Measurements from ENCODE around the gene GYPC.
"Not testable (repeated sequence)": the region's sequence is repeated elsewhere in the genome, so short reads cannot be mapped to it uniquely, and the experiment has no call there.

The GYPC gene

DNA sequence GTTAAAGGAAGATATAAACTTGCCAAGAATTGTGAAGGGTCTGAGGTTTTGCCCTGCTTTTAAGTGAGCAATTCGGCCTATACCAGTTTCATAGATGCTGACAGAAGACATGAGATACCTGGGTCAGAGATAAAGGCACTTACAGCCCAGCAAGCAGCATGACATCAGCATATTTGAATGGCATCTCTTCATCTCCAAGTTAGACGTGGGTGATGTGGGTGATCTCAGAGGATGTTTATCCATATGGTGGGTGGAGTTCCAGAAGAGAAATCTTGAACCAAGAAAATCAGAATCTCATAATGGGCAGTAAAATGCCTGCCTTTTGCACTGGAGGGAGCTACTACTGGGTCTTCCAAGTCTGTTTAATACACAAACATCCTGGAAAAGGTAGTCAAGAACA lies 44.7 kb downstream of the GYPC start:
- no peak for DNase-seq

DNA sequence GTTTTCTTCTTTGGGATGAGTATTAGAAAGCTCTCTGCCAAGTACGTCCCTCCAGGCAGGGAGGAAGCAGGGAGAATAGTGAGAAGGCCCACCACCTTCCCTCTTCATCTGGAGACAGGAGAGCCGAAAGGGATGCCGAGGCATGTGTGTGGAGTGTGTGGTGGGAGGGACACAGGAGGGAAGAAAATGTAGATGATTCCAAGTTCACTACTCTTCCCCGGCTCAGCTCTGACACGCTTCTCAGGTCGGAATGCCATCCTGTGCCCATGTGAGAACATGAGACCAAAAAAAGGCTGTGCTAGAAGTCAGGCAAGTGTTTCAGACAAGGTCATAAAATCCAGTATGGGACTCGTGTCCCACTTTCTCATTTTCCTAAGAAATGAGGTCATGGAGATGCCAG lies 47.4 kb downstream of the GYPC start:
- no peak for DNase-seq

DNA sequence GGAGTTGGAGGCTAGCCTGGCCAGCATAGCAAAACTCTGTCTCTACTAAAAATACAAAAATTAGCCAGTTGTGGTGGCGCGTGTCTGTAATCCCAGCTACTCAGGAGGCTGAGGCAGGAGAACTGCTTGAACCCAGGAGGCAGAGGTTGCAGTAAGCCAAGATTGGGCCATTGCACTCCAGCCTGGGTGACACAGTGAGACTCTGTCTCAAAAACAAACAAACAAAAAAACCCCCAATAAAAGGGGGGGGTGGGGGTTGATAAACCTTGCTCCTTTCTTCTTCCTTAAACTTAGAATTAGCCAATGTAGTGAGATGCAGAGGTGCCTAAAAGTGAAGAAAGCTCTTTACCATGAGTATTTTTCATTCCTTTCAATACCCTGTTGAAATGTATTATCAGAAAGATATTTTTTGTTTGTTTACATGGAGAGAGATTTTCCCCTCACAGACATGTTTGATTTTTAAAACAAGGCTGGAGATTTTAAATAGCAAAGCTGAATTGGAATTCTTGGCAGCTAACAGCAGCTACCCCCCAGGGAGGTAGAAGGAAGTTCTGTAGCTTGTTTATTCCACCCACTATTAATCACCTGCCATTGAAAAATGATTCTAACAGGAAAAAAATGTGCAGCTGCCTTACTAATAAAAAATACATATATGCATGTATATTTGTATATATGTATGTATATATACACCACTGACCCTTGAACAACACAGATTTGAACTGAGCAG lies 48.6 kb downstream of the GYPC start:
- DNase-seq = no peak

DNA sequence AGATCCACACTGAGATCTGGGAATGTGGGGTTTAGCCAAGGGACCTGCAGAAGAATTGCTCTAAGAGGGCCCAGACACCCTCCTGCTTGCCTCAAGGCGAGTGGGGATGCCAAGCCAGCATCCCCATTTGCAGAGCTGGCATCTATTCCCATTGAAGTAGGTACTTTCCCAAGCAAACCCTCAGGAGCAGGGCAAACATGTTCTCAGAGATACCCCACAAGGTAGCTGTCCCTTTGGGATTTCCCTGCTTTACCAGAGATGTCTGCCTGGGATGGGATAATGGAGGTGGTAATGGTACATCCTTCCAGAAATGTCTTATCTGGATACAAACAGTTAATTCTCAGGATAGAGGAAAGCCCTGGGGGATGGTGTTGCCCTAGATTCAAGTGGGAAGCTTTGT lies 51.2 kb downstream of the GYPC start:
- no peak for DNase-seq

DNA sequence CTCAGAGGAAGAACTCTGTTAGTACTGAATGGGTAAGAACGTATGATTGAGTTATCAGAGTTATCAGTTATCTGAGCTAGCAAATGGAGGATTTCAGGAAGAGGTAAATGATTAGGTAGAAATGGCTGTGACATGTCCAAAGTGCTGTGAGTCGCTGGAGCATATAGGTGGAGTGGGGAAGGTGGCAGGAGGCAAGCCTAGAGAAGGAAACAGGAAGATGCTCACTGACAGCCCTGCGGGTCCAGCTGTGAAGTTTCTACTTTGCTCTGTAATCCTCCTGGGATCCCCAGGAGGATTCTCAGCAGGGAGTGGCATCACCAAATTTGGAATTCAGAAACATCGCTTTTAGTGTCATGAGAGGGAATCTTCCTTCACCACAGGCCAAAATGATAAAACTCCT lies 52.0 kb downstream of the GYPC start:
- DNase-seq = no peak

DNA sequence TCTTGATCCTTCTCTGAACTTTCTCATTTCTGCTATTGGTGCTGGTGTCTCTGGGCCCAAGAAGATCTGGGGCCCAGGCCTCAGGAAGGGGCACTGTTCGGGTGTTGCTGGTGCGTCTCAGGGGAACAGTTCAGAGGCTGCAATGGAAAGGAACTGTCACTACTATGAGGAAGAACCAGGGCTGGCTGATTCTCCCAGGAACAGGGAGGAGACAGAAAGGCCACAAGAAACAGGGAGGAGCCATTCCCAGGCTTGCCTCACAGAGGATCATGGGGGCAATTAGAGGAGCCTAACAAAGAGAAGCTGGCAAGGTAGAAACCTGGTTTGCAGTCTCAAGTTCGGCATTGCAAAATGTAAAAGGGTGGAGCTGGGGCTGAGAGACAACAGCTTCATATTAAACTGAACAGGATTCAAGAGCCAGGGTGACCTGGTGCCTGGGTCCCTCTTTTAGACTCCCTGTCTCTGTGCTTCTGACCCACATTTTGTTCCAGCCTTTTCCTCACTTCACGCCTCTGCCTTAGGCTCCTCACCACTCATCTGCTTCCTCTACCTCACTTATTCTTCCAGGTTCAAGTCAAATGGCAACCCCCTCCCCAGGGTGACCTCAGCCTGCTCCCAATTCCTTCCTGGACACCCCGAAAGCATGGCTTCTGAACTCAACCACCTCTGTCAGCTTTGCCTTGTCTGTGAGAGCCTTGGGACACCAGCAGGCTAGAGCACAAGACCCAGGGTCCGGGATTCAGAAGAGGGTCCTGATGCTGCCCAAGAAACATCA lies 58.4 kb downstream of the GYPC start:
- no peak for DNase-seq

DNA sequence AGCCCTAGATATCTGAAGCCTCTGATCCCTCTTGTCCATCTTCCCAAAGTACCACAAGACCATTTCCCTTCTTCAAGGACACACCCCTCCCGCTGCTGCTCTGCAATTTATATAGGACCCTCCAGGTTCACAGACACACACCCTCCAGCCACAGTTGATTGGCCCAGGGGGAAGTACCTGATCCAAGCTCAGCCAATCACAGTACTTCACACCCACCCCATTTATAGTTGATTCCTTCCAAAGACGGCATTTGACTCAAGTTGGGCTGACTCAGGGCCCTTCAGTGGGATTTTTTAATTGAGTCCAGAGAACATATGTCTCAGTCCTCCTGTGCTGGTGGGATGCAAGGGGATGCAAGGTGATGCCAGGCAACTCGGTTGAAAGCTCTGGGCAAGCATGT lies 59.2 kb downstream of the GYPC start:
- no peak for DNase-seq

DNA sequence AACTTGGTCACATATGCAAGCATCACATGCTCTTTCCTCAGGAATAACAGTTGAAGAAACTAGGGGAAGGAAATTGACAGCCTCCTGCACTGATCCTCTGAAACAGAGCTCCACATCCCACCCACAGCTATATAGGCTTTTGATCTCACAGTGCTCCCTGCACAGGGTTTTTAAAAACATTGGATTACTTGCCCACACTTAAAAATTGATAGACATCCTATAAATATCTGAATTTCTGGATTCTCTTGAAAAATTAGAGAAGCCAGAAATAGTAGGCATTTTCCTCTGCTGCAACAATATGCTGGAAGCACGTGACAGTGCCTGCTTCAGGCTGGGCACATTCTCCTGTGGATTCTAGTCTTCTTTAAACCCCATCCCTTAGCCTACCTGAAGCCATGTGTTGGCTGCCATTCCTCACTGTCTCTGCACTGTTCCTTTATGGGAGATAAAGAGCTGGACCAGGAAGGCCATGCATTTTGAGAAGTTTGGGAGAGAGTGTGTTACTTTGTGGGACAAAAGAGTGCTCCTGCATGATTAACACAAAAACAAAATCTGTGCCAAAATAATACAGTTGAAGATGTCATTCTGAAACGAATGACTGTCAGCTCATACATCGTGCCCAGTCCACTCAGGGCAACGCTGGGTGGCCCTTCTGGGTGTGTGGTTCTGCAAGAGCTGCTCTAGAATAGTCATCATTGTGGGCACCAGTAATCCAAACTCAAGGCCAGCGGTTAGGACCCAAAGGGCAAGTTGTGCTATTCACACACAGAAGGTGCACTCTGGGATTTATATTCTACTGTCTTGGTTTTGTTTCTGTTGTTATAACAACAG lies 59.8 kb downstream of the GYPC start:
- no peak for DNase-seq

DNA sequence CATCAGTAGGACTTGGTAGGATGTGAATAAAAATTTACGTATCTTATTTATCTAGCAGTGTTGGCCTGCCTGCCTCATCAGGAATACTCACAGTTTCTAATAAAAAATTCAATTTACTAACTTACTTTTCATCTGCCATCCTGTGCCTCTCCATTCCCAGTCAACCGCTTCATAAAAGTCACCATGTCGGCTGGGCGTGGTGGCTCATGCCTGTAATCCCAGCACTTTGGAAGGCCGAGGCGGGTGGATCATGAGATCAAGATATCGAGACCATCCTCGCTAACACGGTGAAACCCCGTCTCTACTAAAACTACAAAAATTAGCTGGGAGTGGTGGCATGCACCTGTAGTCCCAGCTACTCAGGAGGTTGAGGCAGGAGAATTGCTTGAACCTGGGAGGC lies 61.3 kb downstream of the GYPC start:
- not testable (repeated sequence) for DNase-seq

DNA sequence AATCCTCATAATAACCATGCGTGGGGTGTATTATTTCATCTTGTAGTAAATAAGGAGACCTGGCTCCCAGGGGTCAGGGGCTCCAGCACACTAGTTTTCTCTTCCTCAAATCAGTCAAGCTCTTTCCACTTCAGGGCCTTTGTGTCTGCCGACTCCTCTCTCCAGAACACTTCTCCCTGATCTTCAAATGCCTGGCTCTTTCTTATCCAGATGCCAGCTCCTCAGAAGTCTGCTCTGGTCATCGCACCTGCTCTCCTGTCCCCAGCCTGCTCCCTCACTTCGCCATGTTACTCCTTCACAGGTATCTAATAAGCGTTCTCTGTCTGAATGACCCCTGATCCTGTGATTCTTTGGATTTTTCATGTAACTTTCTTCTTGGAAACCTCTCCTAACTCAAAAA lies 62.0 kb downstream of the GYPC start:
- DNase-seq = no peak

DNA sequence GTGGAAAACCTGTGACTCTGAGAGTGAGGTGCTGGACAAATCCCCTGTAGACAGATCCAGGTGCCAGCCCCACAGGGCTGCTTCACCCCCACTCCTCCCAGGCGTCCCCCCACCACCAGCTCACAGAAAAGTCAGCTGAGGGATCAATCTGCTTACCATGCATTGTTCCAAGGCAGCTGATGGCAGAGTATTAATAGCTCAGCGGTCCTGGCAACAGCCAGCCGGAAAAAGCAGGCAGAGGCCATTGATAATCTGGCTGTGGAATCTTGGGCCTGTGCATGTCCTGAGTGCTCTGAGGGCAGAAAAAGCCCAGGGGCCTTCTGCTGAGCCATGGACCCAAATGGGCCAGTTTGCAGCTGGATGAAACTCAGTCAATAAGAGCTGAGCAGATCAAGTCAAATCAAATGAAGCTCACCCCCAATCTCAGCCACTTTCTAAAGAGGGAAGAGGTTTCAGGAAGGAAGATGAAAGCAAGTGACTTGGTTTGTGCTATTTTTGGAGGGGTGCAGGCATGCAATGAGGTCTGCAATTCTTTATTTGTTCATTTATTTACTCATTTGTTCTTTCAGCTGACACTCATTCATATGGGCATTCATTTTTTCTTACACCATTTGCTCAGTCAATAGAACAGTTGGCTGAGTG lies 63.4 kb downstream of the GYPC start:
- DNase-seq = no peak

DNA sequence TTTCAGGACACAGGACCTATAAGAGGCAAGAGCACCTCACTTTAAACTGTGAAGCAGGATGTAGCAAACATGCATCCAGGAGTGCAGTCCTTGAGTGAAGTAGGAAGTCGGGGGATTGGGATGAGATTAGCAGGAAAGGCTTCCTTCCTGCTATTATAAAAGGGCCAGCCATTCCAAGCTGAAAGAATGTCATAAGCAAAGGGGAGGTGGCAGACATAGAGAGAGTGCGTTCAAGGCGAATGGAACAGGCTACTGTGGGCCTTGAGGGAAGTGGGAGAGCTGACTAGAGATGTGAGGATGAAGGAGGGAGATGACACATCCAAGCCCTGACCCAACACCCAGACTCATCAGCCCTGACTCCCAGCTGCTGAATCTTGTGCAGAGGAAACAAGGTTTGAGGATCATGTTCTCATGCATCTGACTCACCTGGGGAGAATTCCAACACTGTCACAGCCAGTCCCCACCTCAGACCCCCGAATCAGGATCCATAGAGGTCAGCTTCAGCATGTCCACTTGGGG lies 63.9 kb downstream of the GYPC start:
- no peak for DNase-seq

DNA sequence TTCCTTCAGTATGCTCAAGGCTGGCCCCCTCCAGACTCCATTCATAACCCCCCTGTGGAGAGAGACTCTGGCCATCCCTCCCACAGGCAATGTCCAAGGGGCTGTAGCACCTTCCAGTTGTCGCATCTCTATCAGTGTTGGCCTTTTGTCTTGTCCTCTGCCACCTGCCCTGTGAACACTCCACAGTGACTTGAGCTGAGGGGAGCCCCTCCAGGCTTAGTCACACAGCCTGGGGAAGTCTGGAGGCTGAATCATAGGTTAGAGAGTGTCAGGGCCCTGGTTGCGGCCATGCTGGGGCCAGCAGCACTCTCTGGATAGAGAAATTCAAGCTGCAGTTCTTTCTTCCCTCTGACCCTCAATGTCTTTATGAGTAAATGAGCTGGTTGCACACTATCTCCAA lies 64.7 kb downstream of the GYPC start:
- no peak for DNase-seq

DNA sequence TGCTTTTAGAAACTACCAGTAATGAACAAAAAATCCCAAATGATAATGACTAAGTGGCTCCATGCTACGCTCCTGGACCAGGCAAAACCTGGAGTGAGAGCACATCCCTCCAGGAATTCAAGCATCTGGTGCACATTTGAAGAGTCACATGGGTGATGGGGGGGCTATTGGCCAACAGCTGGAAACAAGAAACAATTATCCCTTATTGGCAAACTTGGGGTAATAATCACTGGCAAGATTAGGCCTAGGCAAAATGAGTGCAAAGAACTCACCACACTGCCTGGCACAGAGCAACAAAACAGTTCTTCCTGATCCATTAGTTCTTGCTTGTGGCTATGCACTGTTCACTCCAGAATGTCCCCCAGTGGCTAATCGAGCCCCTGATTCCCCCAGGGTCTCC lies 66.1 kb downstream of the GYPC start:
- no peak for DNase-seq

DNA sequence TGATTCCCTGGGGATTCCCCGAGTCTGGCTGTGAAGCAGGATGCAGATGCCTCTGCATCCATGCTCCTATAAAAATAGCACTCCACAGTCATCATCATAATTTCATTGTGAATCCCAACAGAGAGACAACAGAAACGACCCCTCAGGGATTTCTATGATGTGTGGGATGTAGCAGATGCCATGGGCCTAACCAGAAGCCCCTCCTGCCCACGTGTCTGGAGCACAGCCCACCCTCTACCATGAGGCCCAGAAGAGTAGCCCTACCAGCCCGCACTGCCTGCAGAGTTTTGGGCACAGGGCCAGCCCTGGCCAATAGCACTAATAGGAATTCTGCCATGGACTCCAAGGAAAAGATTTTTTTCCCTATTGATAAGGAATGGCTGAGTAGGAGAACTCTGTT lies 66.6 kb downstream of the GYPC start:
- DNase-seq = no peak

DNA sequence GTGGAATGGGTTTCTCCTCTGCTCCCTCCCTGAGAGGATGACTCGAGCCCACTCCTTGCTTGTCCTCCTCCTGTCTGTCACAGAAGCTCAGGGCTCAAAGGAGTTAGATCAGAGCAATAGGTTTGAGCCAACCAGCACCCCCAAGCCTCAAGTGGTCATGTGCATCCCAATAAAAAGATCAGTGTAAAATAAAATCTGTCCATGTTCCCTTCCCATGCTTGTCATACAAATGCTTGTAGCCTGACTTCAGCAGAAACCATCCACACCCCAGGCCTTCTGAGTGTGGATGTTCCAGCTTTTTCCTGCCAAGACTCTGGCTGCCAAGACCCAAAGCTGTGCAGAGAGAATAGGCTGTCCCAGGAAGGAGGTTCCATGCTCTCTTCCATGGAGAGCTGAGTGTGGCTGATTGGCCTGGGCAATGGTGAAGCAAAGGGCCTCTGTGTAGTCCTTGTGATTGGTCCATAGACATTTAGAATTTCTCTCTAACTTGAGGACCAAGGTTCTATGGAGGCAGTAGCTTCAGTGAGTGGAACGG lies 67.4 kb downstream of the GYPC start:
- DNase-seq = no peak

DNA sequence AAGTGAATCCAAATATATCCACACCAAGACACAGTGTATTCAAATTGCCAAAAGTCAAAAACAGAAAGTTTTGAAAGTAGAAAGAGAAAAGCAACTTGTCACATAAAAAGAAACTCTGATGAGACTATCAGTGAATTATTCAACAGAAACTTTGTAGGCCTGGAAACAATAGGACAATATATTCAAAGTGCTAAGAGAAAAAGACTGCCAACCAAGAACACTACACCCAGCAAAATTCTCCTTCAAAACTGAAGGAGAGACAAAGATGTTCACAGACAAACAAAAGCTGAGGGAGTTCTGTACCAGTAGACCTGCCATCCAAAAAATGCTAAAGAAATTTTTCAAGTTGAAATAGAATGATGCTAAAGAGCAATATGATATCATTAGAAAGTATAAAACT lies 69.6 kb downstream of the GYPC start:
- no peak for DNase-seq

DNA sequence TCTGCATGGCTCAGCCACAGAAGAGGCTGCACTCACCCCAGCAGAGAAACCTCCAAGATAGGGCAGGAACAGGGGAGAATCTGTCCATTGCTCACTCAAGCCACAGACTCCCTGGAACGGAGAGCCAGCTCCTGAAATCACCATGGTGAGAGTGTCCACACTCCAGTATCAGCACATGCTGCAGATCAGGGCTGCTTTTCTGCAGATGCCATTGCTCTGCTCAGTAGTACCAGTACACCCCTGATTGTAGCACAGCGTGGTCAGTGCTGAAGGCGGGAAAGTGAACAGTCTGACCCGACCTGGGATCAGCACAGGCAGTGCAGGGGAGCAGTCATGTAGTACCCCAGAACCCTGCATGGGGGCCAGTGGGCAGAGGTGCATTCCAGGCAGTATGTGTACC lies 73.9 kb downstream of the GYPC start:
- DNase-seq = no peak

DNA sequence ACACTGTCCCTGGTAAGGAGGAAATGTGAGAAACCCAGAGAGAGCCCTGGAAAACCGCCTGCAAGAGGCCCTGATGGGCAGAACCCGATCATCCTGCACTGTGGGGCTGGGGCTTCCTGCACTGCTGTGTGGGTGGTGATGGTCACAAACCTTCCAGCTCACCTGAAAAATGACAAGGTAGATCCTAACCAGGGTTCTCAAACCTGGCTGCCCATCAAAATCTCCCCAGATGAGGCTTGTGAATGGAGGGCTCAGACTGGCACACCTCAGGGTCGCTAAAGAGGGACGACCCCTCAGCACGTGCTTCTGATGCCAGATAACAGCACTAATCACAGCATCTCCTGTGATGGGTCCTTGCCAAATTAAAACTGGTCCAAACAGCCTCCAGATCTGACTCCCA lies 74.7 kb downstream of the GYPC start:
- no peak for DNase-seq

DNA sequence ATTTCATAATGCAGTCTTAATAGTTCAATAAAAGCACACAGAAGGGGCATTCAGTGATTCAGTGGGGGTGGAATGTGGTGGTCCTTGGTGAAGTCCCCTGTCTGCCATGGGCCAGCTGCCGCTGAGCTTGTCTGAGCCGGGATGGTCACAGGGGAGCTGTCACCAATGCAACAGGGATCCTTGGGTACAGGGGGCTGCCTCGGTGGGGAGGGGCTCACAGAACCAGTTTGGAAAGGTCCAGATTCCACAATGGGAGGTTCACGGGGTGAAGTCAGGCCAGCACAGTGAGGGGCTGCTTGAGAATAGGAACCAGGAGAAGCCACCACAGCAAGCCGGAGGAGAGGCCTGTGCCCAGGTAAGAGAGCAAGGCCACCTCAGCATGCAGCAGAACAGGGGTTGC lies 75.4 kb downstream of the GYPC start:
- no peak for DNase-seq

DNA sequence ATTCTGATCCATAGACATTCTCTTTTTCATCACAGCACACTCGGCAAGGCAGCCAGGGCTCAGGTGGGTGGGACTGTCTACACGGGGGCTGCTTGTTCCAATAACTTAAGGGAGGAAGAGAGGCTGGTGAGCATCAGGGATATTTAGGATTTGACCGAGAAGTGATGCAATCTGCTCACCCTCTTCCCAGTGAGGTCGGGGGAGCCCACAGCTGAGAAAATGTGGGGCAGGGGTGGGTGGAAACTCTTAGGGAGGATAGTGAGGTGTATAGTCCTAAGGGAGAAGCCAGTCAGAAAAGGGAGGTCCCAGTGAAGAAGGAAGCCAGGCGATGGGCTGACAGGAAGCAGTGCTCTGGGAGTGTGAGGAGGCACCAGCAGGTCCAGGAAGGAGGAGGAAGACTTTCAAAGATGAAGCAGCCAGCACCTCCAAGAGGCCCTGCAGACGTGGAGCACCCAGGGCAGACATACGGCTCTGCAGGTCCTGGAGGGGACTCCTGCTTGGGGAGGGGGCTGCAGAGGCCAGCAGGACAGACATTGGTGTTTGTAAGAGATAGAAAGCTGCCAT lies 76.8 kb downstream of the GYPC start:
- no peak for DNase-seq

DNA sequence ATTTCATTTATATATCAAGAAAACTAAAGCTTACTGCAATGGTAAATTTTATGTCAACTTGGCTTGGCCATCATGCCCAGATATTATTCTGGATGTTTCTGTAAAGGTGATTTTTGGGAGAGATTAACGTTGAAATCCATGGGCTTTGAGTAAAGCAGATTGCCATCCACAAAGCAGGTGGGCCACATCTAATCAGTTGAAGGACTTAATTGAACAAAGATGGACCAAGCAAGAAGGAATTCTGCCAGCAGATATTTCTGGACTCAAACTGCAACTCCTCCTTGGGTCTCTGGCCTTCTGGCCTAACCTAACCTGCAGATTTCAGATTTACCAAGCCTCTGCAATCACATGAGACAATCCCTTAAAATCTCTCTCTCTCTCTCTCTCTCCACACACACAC lies 77.8 kb downstream of the GYPC start:
- DNase-seq = no peak
